Astrocyte (in vitro differentiated cells and primary cell): ENCODE results near the gene PTGR3.

Experiments used
- EZH2 ChIP-seq: IDR thresholded peaks from 2 replicates; pipeline ENCODE4 v1.6.1; 2012; ENCODE audit warnings: mild to moderate bottlenecking, low read length, inconsistent platforms; ENCODE audit not compliant: insufficient read depth
- TF ChIP-seq, protein P1 (sequence below): IDR thresholded peaks from 2 replicates; pipeline ENCODE4 v1.5.1; 2011; ENCODE audit warnings: low read depth, mild to moderate bottlenecking, inconsistent platforms, low read length, moderate library complexity; ENCODE audit not compliant: insufficient read depth

GRCh38 chr18:75248426-75249174 is 39.7 kb upstream of the PTGR3 start:
- no peak for TF ChIP-seq EZH2
- TF ChIP-seq, protein P1, sequence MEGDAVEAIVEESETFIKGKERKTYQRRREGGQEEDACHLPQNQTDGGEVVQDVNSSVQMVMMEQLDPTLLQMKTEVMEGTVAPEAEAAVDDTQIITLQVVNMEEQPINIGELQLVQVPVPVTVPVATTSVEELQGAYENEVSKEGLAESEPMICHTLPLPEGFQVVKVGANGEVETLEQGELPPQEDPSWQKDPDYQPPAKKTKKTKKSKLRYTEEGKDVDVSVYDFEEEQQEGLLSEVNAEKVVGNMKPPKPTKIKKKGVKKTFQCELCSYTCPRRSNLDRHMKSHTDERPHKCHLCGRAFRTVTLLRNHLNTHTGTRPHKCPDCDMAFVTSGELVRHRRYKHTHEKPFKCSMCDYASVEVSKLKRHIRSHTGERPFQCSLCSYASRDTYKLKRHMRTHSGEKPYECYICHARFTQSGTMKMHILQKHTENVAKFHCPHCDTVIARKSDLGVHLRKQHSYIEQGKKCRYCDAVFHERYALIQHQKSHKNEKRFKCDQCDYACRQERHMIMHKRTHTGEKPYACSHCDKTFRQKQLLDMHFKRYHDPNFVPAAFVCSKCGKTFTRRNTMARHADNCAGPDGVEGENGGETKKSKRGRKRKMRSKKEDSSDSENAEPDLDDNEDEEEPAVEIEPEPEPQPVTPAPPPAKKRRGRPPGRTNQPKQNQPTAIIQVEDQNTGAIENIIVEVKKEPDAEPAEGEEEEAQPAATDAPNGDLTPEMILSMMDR: no peak
